Endothelial cell of hepatic sinusoid (primary cell): ENCODE data around the gene COL6A1.

Experiments used
- in situ Hi-C: cut with HindIII; loops from 2 replicates; pipeline ENCODE4 v1.10.0; 2017; ENCODE audit warnings: low sequenced_read_pairs

COL6A1 gene

DNA sequence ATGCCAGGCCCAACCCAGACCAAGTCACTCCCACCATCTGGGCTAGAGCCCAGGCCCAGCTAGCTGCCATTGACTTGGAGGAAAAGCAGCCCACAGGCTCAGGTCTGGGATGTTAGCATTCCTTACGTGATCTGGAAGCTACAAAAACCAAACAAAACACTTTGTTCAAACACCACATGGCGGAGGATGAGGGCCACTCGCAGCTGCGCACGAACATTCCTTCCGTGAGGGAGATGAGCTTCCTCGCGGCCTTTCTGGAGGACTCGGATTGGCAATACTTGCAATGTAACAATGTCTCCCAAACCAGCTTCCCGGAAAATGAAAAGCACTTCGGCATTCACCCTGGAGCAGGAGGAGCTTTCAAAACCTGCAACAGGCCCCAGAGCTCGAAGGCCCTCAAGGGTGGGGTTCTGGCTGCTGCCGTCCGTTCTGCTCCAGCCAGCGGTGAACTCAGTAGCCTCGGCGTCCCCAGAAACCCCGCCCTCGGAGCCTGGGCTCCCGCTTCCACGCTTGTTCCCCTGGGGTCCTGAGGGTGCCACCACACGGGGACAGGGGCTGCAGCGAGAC lies 40.5 kb downstream of the COL6A1 start:
- in situ Hi-C loops, result no loop called here

DNA sequence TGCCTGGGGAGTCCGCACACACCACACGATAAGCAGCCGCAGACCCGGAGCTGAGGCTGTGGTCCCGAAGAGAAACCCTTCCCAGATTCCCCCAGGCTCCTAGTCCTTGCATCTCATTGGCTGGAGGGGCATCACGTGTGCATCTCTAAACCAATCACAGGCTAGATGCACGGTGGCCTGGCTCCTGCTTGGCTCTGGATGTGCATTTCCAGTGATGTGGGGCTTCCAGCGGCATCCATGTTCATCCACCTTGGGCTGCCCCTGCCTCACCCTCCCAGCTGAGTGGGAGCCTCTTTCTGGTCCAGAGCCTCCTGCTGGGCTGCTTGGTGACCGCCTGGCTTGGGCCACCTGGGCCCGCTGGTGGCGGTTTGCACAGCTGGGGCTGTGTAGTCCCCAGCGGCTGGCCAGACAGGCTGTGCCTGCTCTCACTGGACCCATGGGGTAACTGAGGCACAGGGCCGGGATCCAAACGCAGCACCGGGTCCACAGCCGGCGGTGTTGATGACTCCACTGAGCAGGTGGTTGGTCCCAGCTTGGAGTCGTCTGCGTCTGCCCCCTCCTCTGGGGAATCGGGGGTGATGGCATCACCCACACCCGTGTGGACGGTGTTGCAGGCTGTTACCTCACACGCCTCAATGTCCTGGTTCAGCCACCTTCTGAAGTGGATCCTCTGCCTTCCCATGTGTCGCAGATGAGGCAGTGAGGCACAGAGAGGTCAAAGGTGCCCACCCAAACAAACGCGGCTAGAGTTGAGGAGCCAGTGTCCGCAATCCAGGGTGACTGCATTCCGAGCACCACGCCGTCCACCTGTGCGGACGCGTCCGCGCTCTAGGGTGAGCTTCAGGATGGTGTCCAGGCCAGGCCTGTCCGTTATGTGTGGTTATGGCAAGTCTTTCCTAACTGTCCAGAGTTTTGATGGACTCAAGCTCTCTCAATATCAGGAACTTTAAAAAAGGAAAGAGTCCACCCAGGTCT lies 41.3 kb downstream of the COL6A1 start:
- in situ Hi-C loops, result no loop called here

DNA sequence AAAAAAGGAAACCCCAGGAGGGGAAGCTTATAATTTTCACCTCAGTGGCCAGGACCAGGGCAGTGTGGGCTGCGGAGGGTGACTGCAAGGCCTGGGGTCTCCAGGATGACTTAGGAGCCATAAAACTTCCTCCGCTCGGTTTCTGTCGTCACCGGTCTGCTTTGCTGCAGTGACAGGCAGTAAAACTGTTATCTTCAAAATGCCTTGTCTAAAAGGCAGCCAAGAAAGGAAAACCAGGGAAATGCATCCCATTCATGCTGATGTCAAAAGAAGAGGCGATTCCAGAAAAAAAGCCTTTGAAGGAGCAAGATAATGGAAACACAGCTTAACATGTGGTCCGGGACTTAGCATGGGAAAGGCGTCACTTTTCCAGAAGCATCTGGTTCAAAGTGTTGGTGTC lies 42.0 kb downstream of the COL6A1 start:
- in situ Hi-C loops, result no loop called here

DNA sequence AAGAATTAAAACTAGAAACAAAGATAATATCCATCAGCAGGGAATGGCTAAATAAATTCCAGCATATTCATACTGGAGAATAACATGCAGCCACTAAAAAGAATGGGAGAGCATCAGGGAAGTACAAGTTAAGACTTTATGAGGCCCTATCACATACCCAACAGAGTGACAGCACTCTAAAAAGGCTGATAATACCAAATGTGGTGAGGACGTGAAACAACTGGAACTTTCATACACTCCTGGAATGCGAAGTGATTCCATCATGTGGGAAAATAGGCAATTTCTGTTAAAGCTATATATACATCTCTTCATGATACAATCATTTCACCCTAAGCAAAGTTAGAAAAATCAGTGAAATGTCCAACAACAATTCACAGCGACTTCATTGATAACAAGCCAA lies 42.6 kb downstream of the COL6A1 start:
- in situ Hi-C loops, result no loop called here

DNA sequence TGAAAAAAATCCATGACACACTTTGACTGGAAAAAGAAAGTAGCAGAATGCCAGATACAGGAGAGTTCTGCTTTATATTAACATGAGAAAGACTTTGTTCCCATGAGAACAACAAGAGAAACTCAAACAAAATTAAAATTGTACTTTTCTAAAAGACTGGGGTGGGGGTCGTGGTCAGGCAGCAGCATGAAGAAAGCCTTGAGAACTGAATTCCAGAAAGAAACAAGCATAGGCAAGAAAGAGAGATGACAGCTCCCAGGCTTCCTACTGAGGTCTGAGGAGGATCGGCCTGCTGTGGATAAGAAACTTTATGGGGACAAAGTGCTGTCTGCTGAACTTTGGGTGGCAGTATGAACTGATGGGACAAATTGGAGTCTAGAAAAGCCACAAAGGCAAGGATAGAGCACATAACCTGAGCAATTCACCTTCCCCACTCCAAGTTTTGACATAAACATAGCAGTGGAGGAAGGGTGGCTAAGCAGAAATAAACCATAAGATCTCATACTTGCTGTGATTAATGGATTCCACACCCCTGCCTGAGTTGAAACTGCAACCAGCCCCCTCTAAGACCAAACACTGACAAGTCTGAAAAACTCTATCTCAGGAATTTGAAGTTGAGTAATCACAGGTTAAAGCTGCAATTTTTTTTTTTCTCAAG lies 43.7 kb downstream of the COL6A1 start:
- in situ Hi-C loops, result no loop called here

DNA sequence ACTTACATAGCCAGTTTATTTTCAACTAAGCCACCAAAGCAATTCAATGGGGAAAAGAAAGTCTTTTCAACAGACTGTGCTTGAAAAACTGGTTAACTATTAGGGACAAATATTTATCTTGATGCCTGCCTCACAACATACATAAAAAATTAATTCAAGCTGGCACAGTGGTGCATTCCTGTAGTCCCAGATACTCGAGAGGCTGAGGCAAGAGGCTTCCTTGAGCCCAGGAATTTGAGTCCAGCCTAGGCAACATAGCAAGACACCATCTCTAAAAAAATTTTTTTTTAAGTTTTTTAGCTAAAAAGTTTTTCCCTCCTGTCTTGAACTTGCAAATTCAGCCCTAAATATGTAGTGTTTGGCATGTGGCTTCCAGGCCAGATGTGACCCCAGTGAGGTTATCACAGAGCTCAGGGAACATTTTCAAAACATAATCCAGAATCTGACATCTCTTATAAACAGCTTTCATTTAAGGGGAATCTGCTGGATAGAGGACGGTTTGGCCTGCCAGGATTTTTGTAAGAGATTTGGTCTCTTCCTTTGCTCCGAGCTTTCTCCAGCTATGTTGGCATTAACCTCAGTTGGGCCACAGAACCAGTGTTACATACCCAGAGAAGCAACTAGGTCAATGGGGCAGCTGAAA lies 46.4 kb downstream of the COL6A1 start:
- in situ Hi-C loops, result no loop called here

DNA sequence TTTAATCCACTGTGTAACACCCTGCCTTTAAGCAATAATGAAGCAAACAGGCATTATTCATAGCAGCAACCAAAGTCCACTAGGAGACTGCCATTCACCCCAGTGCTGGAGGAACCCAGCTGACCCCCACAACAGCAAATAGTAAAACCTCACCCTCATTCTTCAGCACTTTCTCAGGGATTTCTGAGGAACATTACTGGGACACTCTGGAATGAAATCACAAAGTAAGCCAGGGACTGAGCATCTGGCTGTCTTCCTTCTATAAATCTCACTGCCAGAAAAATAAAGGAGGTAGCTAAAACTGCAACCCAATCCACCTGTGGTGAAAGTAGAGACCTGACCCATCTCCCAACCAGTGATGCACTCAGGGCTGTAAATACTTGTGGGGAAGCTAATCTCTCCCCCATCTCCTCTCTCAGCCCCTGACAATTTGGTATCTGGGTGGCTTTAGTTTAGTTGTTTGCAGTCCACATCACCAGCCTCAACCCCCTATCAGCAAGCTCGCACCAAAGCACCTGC lies 47.1 kb downstream of the COL6A1 start:
- in situ Hi-C loops, result no loop called here

DNA sequence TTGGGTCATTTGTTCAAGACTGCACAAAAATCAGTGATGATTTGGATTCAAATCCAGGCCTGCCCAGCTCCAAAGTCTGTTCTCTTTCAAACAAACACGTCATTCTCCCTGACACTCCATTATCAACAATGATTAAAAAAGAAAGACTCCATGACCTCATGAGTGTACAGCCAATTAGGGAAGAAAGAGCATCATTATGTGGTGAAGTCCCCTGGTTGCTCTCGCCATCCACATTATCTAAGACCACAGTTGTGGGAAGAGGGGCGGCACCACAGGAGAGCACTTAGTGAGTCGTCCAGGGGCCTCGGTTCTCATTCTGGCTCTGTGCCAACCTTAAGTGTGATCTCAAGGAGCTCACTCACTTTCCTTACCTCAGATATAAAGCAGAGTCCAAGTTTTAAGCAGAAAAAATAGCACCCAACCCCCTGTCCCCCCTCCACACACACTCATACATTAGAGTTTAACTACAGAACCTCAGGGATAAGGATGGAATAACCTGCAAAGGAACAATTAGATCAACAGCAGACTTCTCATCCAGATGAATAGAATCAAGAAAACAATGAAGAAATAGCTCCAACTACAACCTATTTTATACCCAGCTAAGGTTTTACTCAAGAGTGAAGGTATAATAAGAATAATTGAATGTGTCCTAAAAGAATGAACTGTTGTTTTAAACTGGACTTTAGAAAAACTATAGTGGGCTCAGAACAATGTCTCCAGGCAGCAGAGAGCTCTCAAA lies 47.8 kb downstream of the COL6A1 start:
- in situ Hi-C loops, result no loop called here

DNA sequence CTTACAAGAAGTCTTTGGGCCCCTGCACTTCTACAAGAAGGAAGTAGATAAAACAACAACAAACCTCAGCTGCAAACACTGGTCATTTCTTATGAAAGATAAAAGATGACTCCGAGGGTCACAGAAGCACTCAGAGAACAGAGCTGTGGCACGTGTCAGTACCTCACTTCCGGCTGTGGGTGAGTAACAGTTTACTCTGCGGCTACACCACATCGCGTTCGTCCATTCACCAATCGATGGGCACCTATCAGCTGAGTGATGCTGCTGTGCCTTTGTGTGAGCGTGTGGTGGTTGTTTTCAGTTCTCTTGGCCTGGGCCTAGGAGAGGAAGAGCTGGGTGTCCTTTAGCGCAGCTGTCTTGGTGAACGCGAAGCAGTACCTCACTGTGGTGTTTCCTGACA lies 49.9 kb downstream of the COL6A1 start:
- in situ Hi-C loops, result no loop called here

DNA sequence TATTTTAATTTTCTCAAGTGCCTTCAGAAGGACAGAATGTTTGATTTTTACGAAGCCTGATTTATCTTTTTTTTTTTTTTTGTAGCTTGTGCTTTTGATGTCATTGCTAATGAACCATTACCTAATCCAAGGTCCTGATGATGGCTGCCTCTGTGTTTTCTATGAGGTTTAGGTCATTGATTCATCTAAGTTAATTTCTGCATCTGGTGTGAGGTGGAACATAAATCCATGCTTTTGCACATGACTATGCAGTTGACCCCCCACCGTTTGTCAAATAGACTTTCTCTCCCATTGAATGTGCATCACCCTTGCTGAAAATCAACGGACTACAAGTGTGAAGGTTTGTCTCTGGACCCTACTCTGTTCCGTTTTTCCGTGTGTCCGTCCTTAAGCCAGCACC lies 50.5 kb downstream of the COL6A1 start:
- in situ Hi-C loops, result no loop called here

DNA sequence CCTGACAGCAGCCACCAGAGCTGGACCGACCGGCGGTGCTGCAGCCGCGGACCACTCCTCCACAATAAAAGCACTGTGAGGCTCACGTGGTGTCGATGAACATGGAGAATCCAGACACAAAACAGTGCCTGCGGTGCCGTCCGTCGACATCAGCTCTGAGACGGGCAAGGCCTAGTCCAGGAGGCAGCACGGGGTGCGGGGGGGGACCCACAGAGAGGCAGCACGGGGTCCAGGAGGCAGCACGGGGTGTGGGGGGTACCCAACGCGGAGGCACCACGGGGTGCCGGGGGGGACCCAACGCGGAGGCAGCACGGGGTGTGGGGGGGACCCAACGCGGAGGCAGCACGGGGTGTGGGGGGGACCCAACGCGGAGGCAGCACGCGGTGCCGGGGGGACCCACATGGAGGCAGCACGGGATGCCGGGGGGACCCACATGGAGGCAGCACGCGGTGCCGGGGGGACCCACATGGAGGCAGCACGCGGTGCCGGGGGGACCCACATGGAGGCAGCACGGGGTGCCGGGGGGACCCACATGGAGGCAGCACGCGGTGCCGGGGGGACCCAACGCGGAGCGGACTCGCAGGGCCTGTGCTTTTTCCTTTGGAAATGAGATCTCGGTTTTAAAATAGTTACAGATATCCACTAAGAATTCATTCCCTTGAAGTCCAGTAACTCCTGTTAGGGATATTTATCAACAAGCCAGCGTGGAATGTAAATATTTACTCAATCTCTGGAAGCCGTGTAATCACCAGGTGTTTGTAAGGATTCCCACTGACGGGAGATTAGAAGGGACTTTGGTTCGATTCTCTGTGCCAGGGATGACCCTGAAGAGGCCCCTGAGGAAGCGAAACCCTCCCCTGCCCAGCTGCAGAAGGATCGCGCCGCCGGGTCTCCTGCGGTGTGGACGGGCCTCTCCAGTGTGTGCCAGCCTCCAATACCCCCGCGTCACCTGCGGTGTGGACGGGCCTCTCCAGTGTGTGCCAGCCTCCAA lies 52.1 kb downstream of the COL6A1 start:
- in situ Hi-C loops, result no loop called here

DNA sequence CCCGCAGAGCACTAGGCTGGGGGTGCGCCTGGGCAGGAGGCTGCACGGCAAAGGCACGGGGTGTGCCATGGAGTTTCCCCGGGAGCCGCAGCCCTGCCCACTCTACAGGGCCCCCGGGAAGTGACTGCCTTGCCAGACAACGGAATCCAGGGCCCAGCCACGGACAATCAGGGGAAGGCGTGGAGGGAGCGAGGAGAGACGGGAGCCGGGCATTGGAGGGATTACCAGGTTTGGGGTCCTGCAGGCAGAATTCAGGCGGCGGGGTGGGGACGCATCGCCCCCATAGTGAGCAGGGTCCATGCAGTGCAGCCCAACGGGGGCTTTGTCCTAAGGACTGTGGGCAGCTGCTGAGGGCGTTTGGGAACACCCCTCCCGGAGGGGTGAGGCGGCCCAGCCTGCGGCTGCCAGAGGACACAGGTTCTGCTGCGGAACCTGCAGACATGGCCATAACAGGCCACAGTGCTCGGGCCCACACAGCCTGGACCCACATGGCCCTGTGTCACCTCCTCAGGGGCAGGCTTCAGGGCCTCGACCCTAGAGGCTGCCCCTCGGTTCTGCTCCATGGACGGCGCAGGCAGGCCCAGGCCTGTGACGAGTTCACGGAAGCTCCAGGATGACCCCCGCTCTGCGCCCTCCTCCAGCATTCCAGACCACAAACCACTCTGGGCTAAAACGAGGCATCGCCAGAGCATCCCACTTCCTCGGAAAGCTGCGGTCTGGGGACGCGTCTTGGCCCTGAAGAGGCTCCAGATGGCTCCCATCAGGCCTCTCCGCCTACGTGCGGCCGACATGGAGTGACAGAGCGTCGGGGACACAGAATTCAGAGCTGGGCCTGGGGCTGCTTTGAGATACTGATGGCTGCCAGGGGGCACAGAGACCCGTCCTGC lies 54.5 kb downstream of the COL6A1 start:
- in situ Hi-C loops, result no loop called here

DNA sequence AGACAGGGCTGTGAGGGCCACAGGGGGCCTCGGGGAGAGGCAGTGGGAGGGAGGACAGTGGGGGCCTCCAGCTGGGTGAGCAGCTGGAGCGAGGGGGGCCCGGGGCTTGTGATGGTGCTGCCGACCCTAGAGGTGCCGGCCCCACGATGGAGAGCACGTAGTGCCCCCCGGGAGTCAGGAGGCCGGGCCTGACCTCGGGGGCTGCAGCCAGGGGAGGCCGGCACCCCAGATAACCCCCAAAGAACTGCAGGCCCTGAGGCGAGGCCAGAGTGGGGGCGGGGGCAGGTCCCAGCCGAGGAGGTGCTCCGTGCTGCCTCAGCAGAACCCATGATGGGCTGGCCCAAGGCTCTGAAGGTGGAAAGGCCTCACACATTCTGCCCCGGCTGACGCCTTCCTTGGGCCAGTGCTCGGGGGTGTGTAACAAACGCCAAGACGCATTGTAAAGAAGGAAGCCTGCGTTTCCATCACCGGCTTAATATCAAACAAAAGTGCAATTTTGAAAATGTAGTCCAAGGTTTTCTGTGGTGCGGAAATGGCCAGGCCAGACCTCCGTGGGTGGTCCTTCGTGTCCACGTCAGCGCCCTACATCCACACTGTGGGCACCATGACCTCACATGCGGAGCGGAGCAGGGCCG lies 55.2 kb downstream of the COL6A1 start:
- in situ Hi-C loops, result no loop called here

DNA sequence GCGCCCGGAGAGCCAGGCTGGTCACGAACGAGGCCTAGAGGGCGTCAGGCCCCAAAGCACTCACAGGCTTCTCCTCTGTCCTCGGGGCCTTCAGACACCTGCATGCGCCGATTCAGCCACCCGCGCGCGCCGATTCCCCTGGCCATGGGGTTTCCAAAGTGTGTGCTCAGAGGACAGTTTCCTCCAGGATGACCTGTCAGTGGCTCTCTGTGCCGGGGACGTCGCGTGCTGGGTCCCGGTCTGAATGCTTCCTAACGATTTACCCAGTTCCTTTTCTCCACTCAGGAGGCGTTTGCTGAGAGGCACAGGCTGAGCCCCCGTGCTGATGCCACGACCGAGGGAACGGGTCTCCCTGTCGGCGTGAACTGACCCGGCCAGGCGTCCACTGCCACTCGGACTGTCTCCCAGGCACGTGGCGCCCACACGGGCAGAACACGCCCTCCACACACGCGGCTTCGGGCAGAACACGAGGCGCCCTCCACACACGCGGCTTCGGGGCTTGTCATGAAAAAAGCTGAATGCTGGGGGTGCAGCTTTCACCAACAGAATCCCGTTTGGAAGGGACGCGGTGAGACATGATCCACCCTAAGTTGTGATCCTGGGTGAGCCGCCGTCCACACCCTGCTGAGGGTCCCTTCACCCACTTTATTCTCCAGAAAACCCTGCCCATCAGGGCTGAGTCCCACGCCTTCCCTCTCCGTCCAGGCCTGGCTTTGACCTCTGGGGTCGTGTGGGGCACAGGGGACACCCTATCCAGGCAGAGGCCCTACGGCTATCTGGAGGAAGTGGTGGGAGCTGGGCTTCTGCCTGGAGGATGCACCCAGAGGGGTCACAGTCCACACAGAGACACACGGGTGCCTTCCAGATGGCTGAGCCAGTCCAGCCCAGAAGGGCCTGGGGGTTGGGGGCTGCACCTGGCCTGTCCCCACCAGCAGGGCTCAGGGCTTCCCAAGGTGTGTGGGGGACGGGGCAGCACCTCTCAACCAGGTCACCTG lies 56.1 kb downstream of the COL6A1 start:
- in situ Hi-C loops, result no loop called here

DNA sequence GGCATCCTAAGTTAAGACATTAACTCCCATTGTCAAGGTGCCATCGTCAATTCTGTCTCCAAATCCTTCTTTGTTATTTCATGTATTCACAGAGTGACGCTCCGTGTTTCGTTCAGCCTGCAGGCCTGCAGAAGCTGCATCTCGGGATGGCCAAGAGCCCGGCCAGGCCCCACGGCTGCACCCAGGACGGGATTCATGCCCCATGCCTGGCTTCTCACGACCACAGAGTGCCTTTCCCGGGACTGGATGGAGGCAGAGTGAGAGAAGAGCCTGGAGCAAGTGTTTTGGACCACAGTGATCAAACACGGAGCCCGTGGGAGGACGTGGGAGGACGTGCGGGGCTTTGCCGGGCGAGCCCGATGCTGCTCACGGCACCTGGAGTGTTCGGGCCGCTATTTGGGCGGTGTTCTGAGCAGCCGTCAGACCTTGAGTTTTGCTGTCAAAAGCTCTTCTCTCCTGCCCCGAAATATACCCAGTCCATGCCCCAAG lies 56.8 kb downstream of the COL6A1 start:
- in situ Hi-C loops, result no loop called here

DNA sequence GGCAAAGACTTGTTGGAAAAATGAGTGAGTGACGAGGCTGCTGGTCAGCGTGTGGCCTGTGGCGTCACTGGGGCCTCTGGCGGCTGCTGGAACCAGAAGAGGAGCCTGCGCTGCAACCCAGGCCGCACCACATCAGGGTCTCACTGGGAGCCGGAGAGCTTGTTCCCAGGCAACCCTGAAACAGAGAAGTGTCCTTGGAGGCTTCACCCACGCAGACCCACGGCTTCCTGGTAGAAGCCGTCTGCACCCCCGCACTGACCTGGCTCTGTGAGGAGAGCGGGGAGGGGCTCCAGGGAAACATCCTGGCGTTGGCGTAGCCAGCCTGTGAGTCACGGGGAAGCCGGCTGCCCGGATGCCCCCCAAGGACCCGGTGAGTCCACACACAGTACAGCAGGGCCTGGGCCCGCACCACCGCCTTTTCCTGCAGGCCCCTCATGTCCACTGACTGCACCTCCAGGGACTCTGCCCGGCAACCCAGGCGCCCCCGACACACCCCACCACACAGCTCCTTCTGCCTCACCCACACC lies 57.4 kb downstream of the COL6A1 start:
- in situ Hi-C loops, result no loop called here
